CD4-positive, alpha-beta T cell treated with Interleukin-4 for 4 hours (primary cell): Measurements from ENCODE around the gene FSTL3.
"Not testable (repeated sequence)": the region's sequence is repeated elsewhere in the genome, so short reads cannot be mapped to it uniquely, and the experiment has no call there.

ENCODE experiments used
- DNase-seq: peaks from one replicate; pipeline ENCODE4 v3.0.0-alpha.2; 2020

The FSTL3 gene

GRCh38 chr19:661427-662196, 14.6 kb upstream of the FSTL3 start:
- peak; percentile 75 for DNase-seq

GRCh38 chr19:662207-662961, 13.8 kb upstream of the FSTL3 start:
- peak; percentile 74 for DNase-seq

GRCh38 chr19:662962-663681, 13.1 kb upstream of the FSTL3 start, which contains the start of gene RNF126:
RNF126 (minus strand) TSS chr19:663214; CDS start chr19:663121, 93 bp downstream.
- peak; percentile 93 for DNase-seq

- DNase-seq = no peak
Measured at GRCh38 chr19:663682-664117, 12.5 kb upstream of the FSTL3 start.

- DNase-seq = peak; percentile 80
Measured at GRCh38 chr19:664913-665443, 11.2 kb upstream of the FSTL3 start.

GRCh38 chr19:666985-667573, 9.1 kb upstream of the FSTL3 start:
- DNase-seq = not testable (repeated sequence)

GRCh38 chr19:668675-669434, 7.3 kb upstream of the FSTL3 start:
- DNase-seq = not testable (repeated sequence)

- DNase-seq = no peak
Measured at GRCh38 chr19:670609-671075, 5.5 kb upstream of the FSTL3 start.

GRCh38 chr19:674282-675151, 1.7 kb upstream of the FSTL3 start:
- no peak for DNase-seq

- DNase-seq = no peak
Measured at GRCh38 chr19:676007-676338, 219 bp upstream of the FSTL3 start.

GRCh38 chr19:677201-677600, 1.0 kb downstream of the FSTL3 start:
- no peak for DNase-seq

- DNase-seq = no peak
Measured at GRCh38 chr19:677601-678436, 1.6 kb downstream of the FSTL3 start.

- no peak for DNase-seq
Measured at GRCh38 chr19:678791-679388, 2.7 kb downstream of the FSTL3 start.

- no peak for DNase-seq
Measured at GRCh38 chr19:679418-680286, 3.5 kb downstream of the FSTL3 start.

- peak; percentile 99 for DNase-seq
Measured at GRCh38 chr19:680287-681028, 4.3 kb downstream of the FSTL3 start.

- no peak for DNase-seq
Measured at GRCh38 chr19:681029-682019, 5.1 kb downstream of the FSTL3 start.
